IPS-NIHi7 (cell line): ENCODE results near the gene JAML.
A peak's percentile ranks its signal among the peaks of the same experiment; 100 is the strongest.

Experiments used
- DNase-seq: peaks from one replicate; pipeline ENCODE4 v3.0.0; 2012; ENCODE audit warnings: mixed read lengths; ENCODE audit errors: extremely low spot score

The JAML gene

DNA sequence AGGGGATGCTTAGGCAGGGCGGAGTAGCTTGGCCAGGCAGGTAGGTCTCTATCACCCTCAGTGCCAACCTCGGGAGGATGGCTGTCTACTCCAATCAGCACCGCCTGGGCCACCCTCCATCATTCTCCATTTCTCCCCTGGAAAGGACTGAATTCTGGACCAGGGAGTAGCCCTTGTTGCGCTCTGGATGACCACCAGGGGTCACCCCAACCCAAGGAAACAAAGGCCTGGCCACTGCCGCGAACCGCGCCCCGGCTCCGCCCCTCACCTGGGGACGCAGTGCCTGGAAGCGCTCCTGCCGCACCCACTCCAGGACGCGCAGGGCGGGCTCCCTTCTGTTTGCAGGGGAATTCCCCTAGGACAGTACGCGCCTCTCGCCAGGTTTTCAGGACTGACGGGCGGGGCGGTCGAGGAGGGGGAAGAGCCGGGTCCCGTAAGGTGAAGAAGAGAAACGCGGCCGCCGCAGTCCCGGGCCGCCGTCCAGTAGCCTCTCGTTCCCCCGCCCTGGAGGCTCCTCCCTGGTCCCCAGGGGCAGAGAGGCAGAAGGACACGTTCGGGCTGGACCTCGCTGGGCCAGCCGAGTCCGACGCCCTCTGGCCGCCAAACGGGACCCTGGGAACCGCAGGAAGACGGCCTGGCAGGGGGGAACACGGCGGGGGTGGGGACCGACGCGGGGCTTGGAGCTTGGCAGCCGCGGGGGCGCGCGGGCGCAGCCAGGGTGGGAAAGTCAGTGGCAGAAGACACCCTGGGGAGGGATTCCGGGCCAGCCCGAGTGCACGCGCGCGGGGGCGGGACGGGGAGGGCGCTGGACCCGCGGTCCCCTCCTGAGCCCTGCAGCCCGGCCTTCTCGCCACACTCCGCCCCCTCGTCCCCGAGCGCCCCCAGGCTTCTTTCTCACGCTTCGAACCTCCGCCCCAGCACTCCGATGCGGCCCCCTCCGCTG lies 79.3 kb downstream of the JAML start:
- DNase-seq, result peak; percentile 97

DNA sequence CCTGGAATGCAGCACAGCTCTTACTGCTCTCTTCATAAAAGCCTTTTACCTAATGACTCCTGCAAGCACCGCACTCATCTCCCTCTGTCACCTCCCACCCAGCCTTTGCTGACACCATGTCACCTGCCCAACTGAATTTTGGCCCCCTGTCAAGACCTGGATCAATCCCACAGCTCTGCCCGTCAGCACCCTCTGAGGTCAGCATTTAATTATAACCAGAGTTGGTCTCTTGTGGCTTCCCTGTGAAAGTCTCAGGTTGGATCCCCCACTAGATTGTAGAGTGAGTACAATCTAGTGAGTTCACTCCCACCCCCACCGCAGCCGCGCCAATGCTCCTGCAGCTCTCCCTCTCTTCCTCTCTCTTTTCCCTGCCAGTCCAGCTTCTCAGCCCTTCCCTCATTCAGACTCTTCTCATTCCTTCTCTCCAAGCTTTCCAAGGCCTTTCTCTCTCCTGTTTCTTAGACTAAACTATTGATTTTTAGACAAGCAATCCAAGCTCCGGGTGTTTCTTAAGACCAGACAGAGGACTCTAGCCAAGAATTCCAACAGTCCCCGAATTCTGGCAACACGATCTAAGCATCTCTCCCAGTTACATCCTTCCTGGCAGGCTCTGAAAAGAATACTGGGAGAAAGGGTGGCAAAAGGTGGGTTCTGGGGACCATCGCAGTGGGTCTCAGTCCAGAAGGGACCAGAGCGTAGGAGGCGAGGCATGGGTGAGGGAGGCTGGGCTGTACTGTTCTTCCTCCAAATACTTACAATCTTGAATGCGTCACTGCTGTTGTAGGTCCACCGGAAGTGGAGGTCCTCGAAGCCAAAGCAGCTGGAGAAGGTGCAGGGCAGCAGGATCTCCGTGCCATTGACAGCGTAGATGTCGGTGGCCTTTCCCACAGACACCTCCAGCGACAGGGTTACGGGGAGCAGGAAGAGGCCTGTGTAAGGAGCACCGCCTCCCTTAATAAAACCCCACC lies 80.2 kb downstream of the JAML start:
- no peak for DNase-seq
